ENCODE measurements around the gene SNX25. TPM values are rescaled to one million over a fixed set of nuclear protein-coding genes. Genes with fewer than 3 reads are reported as not detected.

Gene SNX25
- total RNA-seq, 1 experiment from 2014 or later: 16.7 TPM

DNA sequence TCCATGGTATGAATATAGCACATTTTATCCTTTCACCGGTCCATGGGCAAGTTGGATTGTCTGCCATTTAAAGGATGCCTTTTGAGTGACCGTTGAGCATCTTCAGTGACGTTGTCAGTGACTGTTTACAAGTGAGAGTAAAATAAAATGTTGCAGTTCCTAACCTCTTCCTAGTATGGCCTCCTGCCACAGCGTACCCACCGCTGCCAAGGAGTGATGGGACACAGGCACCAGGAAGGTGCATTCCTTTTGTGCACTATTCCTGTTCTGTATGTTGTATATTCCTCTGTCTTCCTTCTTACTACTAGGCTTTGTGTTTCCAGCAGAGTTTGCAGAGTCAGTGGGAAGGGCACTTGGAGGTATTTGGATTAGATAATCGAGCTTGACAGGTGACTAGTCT lies 61.5 kb downstream of the SNX25 start:
- BruUV-seq (replicated peaks): no TSS peak
- Histone ChIP-seq H3K4me3 (ENCODE audit: low read depth in 2 of 2, low read length in 2 of 2) (no peak overlapping the region), H3K4me1 (ENCODE audit: control insufficient read depth, insufficient read depth, low read length) (no peaks in the 10 kb centered on the region), H3K27me3 (ENCODE audit: control insufficient read depth, insufficient read depth, low read length) (no peaks in the 10 kb centered on the region), H3K36me3 (ENCODE audit: control insufficient read depth, insufficient read depth, low read length) (no peaks in the 10 kb centered on the region), H3K9me3 (ENCODE audit: control insufficient read depth, insufficient read depth, low read depth, low read length) (no peaks in the 10 kb centered on the region), H3K27ac (ENCODE audit: low read length) (no peak overlapping the region)
- CTCF ChIA-PET: no interaction called here
- POLR2A ChIA-PET: no interaction called here
- ATAC-seq: no peak
- TF ChIP-seq POLR2AphosphoS5 (IDR thresholded peaks at IDR 0.05; ENCODE audit: low read depth, low read length) (no peak), SIN3A (IDR thresholded peaks at IDR 0.05; ENCODE audit: borderline replicate concordance, insufficient read depth, low read depth, low read length) (no peak), TCF7L2 (IDR thresholded peaks at IDR 0.05; ENCODE audit: low read depth, low read length) (no peak)
- TF ChIP-seq, protein P1, sequence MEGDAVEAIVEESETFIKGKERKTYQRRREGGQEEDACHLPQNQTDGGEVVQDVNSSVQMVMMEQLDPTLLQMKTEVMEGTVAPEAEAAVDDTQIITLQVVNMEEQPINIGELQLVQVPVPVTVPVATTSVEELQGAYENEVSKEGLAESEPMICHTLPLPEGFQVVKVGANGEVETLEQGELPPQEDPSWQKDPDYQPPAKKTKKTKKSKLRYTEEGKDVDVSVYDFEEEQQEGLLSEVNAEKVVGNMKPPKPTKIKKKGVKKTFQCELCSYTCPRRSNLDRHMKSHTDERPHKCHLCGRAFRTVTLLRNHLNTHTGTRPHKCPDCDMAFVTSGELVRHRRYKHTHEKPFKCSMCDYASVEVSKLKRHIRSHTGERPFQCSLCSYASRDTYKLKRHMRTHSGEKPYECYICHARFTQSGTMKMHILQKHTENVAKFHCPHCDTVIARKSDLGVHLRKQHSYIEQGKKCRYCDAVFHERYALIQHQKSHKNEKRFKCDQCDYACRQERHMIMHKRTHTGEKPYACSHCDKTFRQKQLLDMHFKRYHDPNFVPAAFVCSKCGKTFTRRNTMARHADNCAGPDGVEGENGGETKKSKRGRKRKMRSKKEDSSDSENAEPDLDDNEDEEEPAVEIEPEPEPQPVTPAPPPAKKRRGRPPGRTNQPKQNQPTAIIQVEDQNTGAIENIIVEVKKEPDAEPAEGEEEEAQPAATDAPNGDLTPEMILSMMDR (IDR thresholded peaks at IDR 0.05): no peak
- TF ChIP-seq, protein P2, sequence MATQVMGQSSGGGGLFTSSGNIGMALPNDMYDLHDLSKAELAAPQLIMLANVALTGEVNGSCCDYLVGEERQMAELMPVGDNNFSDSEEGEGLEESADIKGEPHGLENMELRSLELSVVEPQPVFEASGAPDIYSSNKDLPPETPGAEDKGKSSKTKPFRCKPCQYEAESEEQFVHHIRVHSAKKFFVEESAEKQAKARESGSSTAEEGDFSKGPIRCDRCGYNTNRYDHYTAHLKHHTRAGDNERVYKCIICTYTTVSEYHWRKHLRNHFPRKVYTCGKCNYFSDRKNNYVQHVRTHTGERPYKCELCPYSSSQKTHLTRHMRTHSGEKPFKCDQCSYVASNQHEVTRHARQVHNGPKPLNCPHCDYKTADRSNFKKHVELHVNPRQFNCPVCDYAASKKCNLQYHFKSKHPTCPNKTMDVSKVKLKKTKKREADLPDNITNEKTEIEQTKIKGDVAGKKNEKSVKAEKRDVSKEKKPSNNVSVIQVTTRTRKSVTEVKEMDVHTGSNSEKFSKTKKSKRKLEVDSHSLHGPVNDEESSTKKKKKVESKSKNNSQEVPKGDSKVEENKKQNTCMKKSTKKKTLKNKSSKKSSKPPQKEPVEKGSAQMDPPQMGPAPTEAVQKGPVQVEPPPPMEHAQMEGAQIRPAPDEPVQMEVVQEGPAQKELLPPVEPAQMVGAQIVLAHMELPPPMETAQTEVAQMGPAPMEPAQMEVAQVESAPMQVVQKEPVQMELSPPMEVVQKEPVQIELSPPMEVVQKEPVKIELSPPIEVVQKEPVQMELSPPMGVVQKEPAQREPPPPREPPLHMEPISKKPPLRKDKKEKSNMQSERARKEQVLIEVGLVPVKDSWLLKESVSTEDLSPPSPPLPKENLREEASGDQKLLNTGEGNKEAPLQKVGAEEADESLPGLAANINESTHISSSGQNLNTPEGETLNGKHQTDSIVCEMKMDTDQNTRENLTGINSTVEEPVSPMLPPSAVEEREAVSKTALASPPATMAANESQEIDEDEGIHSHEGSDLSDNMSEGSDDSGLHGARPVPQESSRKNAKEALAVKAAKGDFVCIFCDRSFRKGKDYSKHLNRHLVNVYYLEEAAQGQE (IDR thresholded peaks at IDR 0.05; ENCODE audit: insufficient read depth in 1 of 2, low read depth in 2 of 2, low read length in 1 of 2): no peak
- in situ Hi-C loops (cut with HindIII; ENCODE audit: low pct_unique_long_range_greater_than_20kb, low sequenced_read_pairs): no loop called here
- DNase-seq (ENCODE audit: low read depth, low spot score): no peak
- intact Hi-C loops (cut with micrococcal nuclease; ENCODE audit: unreplicated experiment): no loop called here

DNA sequence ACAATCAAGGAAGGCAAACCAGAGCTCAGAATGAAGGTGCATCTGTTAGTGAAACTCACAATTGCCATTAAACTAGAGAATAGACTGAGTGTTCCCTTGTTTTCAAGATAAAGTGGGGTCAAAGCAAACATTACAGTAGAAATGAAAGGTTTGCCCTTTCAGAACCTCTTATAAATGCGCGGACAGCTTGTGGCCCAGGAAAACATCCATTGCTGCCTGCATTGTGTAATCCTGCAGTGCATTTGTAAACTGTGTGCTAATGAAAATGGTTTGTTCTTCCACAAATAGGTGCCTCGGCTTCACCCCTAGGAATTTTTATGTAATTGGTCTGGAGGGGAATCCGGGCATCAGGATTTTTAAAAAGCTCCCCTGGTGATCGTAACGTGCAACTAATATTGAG lies 62.8 kb downstream of the SNX25 start:
- Histone ChIP-seq H3K4me1 (ENCODE audit: control insufficient read depth, insufficient read depth, low read length) (no peaks in the 10 kb centered on the region), H3K27ac (ENCODE audit: low read length) (no peak overlapping the region), H3K27me3 (ENCODE audit: control insufficient read depth, insufficient read depth, low read length) (no peaks in the 10 kb centered on the region), H3K4me3 (ENCODE audit: low read depth in 2 of 2, low read length in 2 of 2) (no peak overlapping the region), H3K9me3 (ENCODE audit: control insufficient read depth, insufficient read depth, low read depth, low read length) (no peaks in the 10 kb centered on the region), H3K36me3 (ENCODE audit: control insufficient read depth, insufficient read depth, low read length) (no peaks in the 10 kb centered on the region)
- POLR2A ChIA-PET: no interaction called here
- CTCF ChIA-PET: no interaction called here
- no peak for TF ChIP-seq SIN3A (IDR thresholded peaks at IDR 0.05; ENCODE audit: borderline replicate concordance, insufficient read depth, low read depth, low read length)
- no peak for TF ChIP-seq TCF7L2 (IDR thresholded peaks at IDR 0.05; ENCODE audit: low read depth, low read length)
- TF ChIP-seq, protein P1 (IDR thresholded peaks at IDR 0.05): no peak
- TF ChIP-seq POLR2AphosphoS5 (IDR thresholded peaks at IDR 0.05; ENCODE audit: low read depth, low read length): no peak
- TF ChIP-seq, protein P2 (IDR thresholded peaks at IDR 0.05; ENCODE audit: insufficient read depth in 1 of 2, low read depth in 2 of 2, low read length in 1 of 2): no peak
- BruUV-seq (replicated peaks): no TSS peak
- no peak for DNase-seq (ENCODE audit: low read depth, low spot score)
- ATAC-seq: no peak
- in situ Hi-C loops (cut with HindIII; ENCODE audit: low pct_unique_long_range_greater_than_20kb, low sequenced_read_pairs): no loop called here
- intact Hi-C loops (cut with micrococcal nuclease; ENCODE audit: unreplicated experiment): no loop called here
